ENCODE results near the gene CD300LD.

Gene CD300LD

GRCh38 chr17:74599448-74599939, 7.4 kb upstream of the CD300LD start:
- no peak for TF ChIP-seq CTCF (IDR thresholded peaks at IDR 0.05; ENCODE audit: insufficient read depth, low read depth, low read length, missing control alignments)
- H3K4me3 ChIP-seq (ENCODE audit: low read length): no peak overlapping the region
- peak; percentile 11 for DNase-seq (ENCODE audit: low read depth)

GRCh38 chr17:74599023-74599399, 6.9 kb upstream of the CD300LD start:
- no peak for DNase-seq (ENCODE audit: low read depth)
- no peak for TF ChIP-seq CTCF (IDR thresholded peaks at IDR 0.05; ENCODE audit: insufficient read depth, low read depth, low read length, missing control alignments)
- H3K4me3 ChIP-seq (ENCODE audit: low read length): no peak overlapping the region

GRCh38 chr17:74598346-74599022, 6.4 kb upstream of the CD300LD start:
- H3K4me3 ChIP-seq (ENCODE audit: low read length): no peak overlapping the region
- DNase-seq (ENCODE audit: low read depth): no peak
- TF ChIP-seq CTCF (IDR thresholded peaks at IDR 0.05; ENCODE audit: insufficient read depth, low read depth, low read length, missing control alignments): no peak

GRCh38 chr17:74597069-74597790, 5.1 kb upstream of the CD300LD start:
- no peak for DNase-seq (ENCODE audit: low read depth)
- H3K4me3 ChIP-seq (ENCODE audit: low read length): no peak overlapping the region
- no peak for TF ChIP-seq CTCF (IDR thresholded peaks at IDR 0.05; ENCODE audit: insufficient read depth, low read depth, low read length, missing control alignments)

GRCh38 chr17:74595037-74595750, 3.1 kb upstream of the CD300LD start:
- no peak for TF ChIP-seq CTCF (IDR thresholded peaks at IDR 0.05; ENCODE audit: insufficient read depth, low read depth, low read length, missing control alignments)
- H3K4me3 ChIP-seq (ENCODE audit: low read length): no peak overlapping the region

GRCh38 chr17:74591503-74591902, 580 bp downstream of the CD300LD start:
- no peak for TF ChIP-seq CTCF (IDR thresholded peaks at IDR 0.05; ENCODE audit: insufficient read depth, low read depth, low read length, missing control alignments)
- no peak for DNase-seq (ENCODE audit: low read depth)
- no peak overlapping the region for H3K4me3 ChIP-seq (ENCODE audit: low read length)

More at GRCh38 chr17:74595037-74595750, 3.1 kb upstream of the CD300LD start:
- no peak for DNase-seq (ENCODE audit: low read depth)

Measured in epithelial cell of esophagus (primary cell).